ENCODE measurements around the gene PRR18.

GRCh38 chr6:166289207-166290060 is 18.8 kb downstream of the PRR18 start:
- TF ChIP-seq POLR2A (IDR thresholded peaks at IDR 0.05; ENCODE audit: control extremely low read depth in 1 of 2, low read depth in 2 of 2, low read length in 2 of 2) (no peak), HDAC6 (IDR thresholded peaks at IDR 0.05; ENCODE audit: low read depth, low read length) (no peak), JUND (IDR thresholded peaks at IDR 0.05; ENCODE audit: low read length) (no peak), BCL11A (IDR thresholded peaks at IDR 0.05; ENCODE audit: low read depth in 2 of 2, low read length in 2 of 2) (no peak), CTCF (IDR thresholded peaks at IDR 0.05; ENCODE audit: control extremely low read depth in 1 of 3, insufficient read depth in 1 of 3, low read depth in 1 of 3, low read length in 3 of 3) (no peak), EZH2 (IDR thresholded peaks at IDR 0.05; ENCODE audit: low read depth, low read length, severe bottlenecking) (no peak), EP300 (IDR thresholded peaks at IDR 0.05; ENCODE audit: borderline replicate concordance in 1 of 2, low read depth in 2 of 2, low read length in 2 of 2) (no peak), E2F6 (IDR thresholded peaks at IDR 0.05) (no peak), USF2 (IDR thresholded peaks at IDR 0.05; ENCODE audit: low read length) (no peak), SAP30 (IDR thresholded peaks at IDR 0.05; ENCODE audit: insufficient read depth, insufficient replicate concordance, low read length) (no peak), CEBPB (IDR thresholded peaks at IDR 0.05; ENCODE audit: low read depth, low read length) (no peak)

All from H1 (cell line).